T-helper 2 cell treated with Interferon-gamma antibody and Interleukin-4, amounts not matched to agents 5 μg/mL and 100 μg/mL, for 36 hours (primary cell): ENCODE data around the gene TMEM239.

Experiments
- DNase-seq: peaks from one replicate; pipeline ENCODE4 v3.0.0; 2021; ENCODE audit warnings: low spot score
- H3K27ac Mint-ChIP-seq: one replicate; pipeline ENCODE4 v1.8.0; 2021; ENCODE audit warnings: mild to moderate bottlenecking, mixed read lengths
- H3K27me3 Mint-ChIP-seq: one replicate; pipeline ENCODE4 v1.8.0; 2021; ENCODE audit warnings: low read depth, mixed read lengths
- H3K36me3 Mint-ChIP-seq: one replicate; pipeline ENCODE4 v1.8.0; 2021; ENCODE audit warnings: low read depth, mixed read lengths
- H3K4me1 Mint-ChIP-seq: one replicate; pipeline ENCODE4 v1.8.0; 2021; ENCODE audit warnings: low read depth, mixed read lengths
- H3K4me3 Mint-ChIP-seq: one replicate; pipeline ENCODE4 v1.8.0; 2022; ENCODE audit warnings: mild to moderate bottlenecking, moderate library complexity, mixed read lengths
- H3K9me3 Mint-ChIP-seq: one replicate; pipeline ENCODE4 v1.8.0; 2021; ENCODE audit warnings: mixed read lengths

Gene TMEM239

GRCh38 chr20:2795451-2795850 lies 20.7 kb upstream of the TMEM239 start:
- no peak for DNase-seq
- Mint-ChIP-seq H3K4me1 (peaks cover 7% of the 10 kb centered on the region), H3K36me3 (peaks cover 2% of the 10 kb centered on the region), H3K4me3 (no peak overlapping the region), H3K9me3 (no peaks in the 10 kb centered on the region), H3K27ac (no peak overlapping the region), H3K27me3 (peaks cover 32% of the 10 kb centered on the region)

GRCh38 chr20:2796011-2796660 lies 20.0 kb upstream of the TMEM239 start:
- peaks cover 36% of the 10 kb centered on the region for H3K27me3 Mint-ChIP-seq
- DNase-seq, result no peak
- no peaks in the 10 kb centered on the region for H3K9me3 Mint-ChIP-seq
- peaks cover 2% of the 10 kb centered on the region for H3K36me3 Mint-ChIP-seq
- no peak overlapping the region for H3K27ac Mint-ChIP-seq
- H3K4me3 Mint-ChIP-seq, result no peak overlapping the region
- peaks cover 12% of the 10 kb centered on the region for H3K4me1 Mint-ChIP-seq

GRCh38 chr20:2797136-2797983 lies 18.8 kb upstream of the TMEM239 start:
- peaks cover 2% of the 10 kb centered on the region for H3K36me3 Mint-ChIP-seq
- no peak overlapping the region for H3K27ac Mint-ChIP-seq
- H3K27me3 Mint-ChIP-seq, result peaks cover 39% of the 10 kb centered on the region
- H3K9me3 Mint-ChIP-seq, result no peaks in the 10 kb centered on the region
- H3K4me1 Mint-ChIP-seq, result peaks cover 17% of the 10 kb centered on the region
- no peak for DNase-seq
- H3K4me3 Mint-ChIP-seq, result no peak overlapping the region

GRCh38 chr20:2798095-2798805 lies 17.9 kb upstream of the TMEM239 start:
- Mint-ChIP-seq H3K27me3 (peaks cover 45% of the 10 kb centered on the region), H3K4me1 (peaks cover 17% of the 10 kb centered on the region), H3K9me3 (no peaks in the 10 kb centered on the region), H3K27ac (no peak overlapping the region), H3K4me3 (no peak overlapping the region), H3K36me3 (peaks cover 2% of the 10 kb centered on the region)
- no peak for DNase-seq

- H3K27me3 Mint-ChIP-seq, result peaks cover 44% of the 10 kb centered on the region
- peak overlapping the region; percentile 82 for H3K4me3 Mint-ChIP-seq
- H3K27ac Mint-ChIP-seq, result no peak overlapping the region
- peaks cover 17% of the 10 kb centered on the region for H3K4me1 Mint-ChIP-seq
- no peaks in the 10 kb centered on the region for H3K9me3 Mint-ChIP-seq
- H3K36me3 Mint-ChIP-seq, result peaks cover 2% of the 10 kb centered on the region
- no peak for DNase-seq
Measured at GRCh38 chr20:2798814-2799213, 17.4 kb upstream of the TMEM239 start.

- Mint-ChIP-seq H3K36me3 (peaks cover 2% of the 10 kb centered on the region), H3K27me3 (peaks cover 49% of the 10 kb centered on the region), H3K9me3 (no peaks in the 10 kb centered on the region), H3K4me1 (peaks cover 17% of the 10 kb centered on the region), H3K4me3 (peak overlapping the region; percentile 82), H3K27ac (no peak overlapping the region)
- DNase-seq, result no peak
Measured at GRCh38 chr20:2799271-2799670, 16.9 kb upstream of the TMEM239 start.

- Mint-ChIP-seq H3K4me1 (peaks cover 17% of the 10 kb centered on the region), H3K36me3 (peaks cover 2% of the 10 kb centered on the region), H3K4me3 (peak overlapping the region; percentile 82), H3K9me3 (no peaks in the 10 kb centered on the region), H3K27me3 (peaks cover 53% of the 10 kb centered on the region), H3K27ac (peak overlapping the region; percentile 21)
- no peak for DNase-seq
Measured at GRCh38 chr20:2799688-2800520, 16.3 kb upstream of the TMEM239 start.

- no peak for DNase-seq
- H3K36me3 Mint-ChIP-seq, result peaks cover 2% of the 10 kb centered on the region
- peaks cover 58% of the 10 kb centered on the region for H3K27me3 Mint-ChIP-seq
- peak within 1 kb of the TSS; percentile 82 for H3K4me3 Mint-ChIP-seq
- H3K27ac Mint-ChIP-seq, result peak within 1 kb of the TSS; percentile 21
- peaks cover 17% of the 10 kb centered on the region for H3K4me1 Mint-ChIP-seq
- H3K9me3 Mint-ChIP-seq, result no peaks in the 10 kb centered on the region
Measured at GRCh38 chr20:2800521-2801285, 15.5 kb upstream of the TMEM239 start, which contains the start of gene CPXM1. TSS of gene CPXM1 (minus strand) at chr20:2800627. CDS start at chr20:2800572, 55 bp downstream.

GRCh38 chr20:2801286-2801728 lies 14.9 kb upstream of the TMEM239 start:
- Mint-ChIP-seq H3K9me3 (no peaks in the 10 kb centered on the region), H3K27ac (no peak overlapping the region), H3K4me3 (peak overlapping the region; percentile 75), H3K36me3 (peaks cover 2% of the 10 kb centered on the region), H3K4me1 (peaks cover 17% of the 10 kb centered on the region), H3K27me3 (peaks cover 62% of the 10 kb centered on the region)
- DNase-seq, result no peak

- Mint-ChIP-seq H3K27ac (no peak overlapping the region), H3K9me3 (no peaks in the 10 kb centered on the region), H3K4me1 (peaks cover 20% of the 10 kb centered on the region), H3K4me3 (no peak overlapping the region), H3K27me3 (peaks cover 73% of the 10 kb centered on the region), H3K36me3 (peaks cover 2% of the 10 kb centered on the region)
- DNase-seq, result no peak
Measured at GRCh38 chr20:2804041-2804828, 11.9 kb upstream of the TMEM239 start.

GRCh38 chr20:2804852-2805688 lies 11.1 kb upstream of the TMEM239 start:
- Mint-ChIP-seq H3K27me3 (peaks cover 64% of the 10 kb centered on the region), H3K27ac (no peak overlapping the region), H3K36me3 (peaks cover under 1% of the 10 kb centered on the region), H3K9me3 (no peaks in the 10 kb centered on the region), H3K4me1 (peaks cover 13% of the 10 kb centered on the region), H3K4me3 (no peak overlapping the region)
- DNase-seq, result no peak
